ENCODE data around the gene HOXD4. TPM values are rescaled to one million over a fixed set of nuclear protein-coding genes. Genes with fewer than 3 reads are reported as not detected.
A peak's percentile ranks its signal among the peaks of the same experiment; 100 is the strongest.

HOXD4 gene
- total RNA-seq (2014; rRNA removed; shearing (Covaris generic)), result 1.7 TPM in 1 of 2 replicates, not detected in the other

- in situ Hi-C loops (cut with HindIII; ENCODE audit: low sequenced_read_pairs), result no loop called here
- no peak for DNase-seq (ENCODE audit: low spot score)
These were observed at the start of gene HOXD4 for GRCh38 chr2:176151442-176152287. Gene HOXD4 (plus strand): TSS chr2:176151550. CDS start chr2:176151634, 84 bp downstream.

GRCh38 chr2:176101842-176102241 lies 49.5 kb upstream of the HOXD4 start:
- in situ Hi-C loops (cut with HindIII; ENCODE audit: low sequenced_read_pairs), result no loop called here
- DNase-seq (ENCODE audit: low spot score), result no peak

- DNase-seq (ENCODE audit: low spot score), result no peak
- in situ Hi-C loops (cut with HindIII; ENCODE audit: low sequenced_read_pairs), result no loop called here
These were observed 49.0 kb upstream of the HOXD4 start for GRCh38 chr2:176102309-176102866.

- in situ Hi-C loops (cut with HindIII; ENCODE audit: low sequenced_read_pairs), result no loop called here
- DNase-seq (ENCODE audit: low spot score), result no peak
These were observed 48.2 kb upstream of the HOXD4 start for GRCh38 chr2:176103194-176103593.

- no peak for DNase-seq (ENCODE audit: low spot score)
- in situ Hi-C loops (cut with HindIII; ENCODE audit: low sequenced_read_pairs), result no loop called here
These were observed 47.5 kb upstream of the HOXD4 start for GRCh38 chr2:176103742-176104315.

GRCh38 chr2:176104316-176105077 lies 46.9 kb upstream of the HOXD4 start:
- no peak for DNase-seq (ENCODE audit: low spot score)
- in situ Hi-C loops (cut with HindIII; ENCODE audit: low sequenced_read_pairs), result no loop called here

- in situ Hi-C loops (cut with HindIII; ENCODE audit: low sequenced_read_pairs), result no loop called here
- no peak for DNase-seq (ENCODE audit: low spot score)
These were observed 46.1 kb upstream of the HOXD4 start for GRCh38 chr2:176105078-176105729.

GRCh38 chr2:176105730-176106580 lies 45.4 kb upstream of the HOXD4 start:
- no peak for DNase-seq (ENCODE audit: low spot score)
- in situ Hi-C loops (cut with HindIII; ENCODE audit: low sequenced_read_pairs), result no loop called here

- DNase-seq (ENCODE audit: low spot score), result no peak
These were observed 44.5 kb upstream of the HOXD4 start, which contains the start of gene HOXD11 for GRCh38 chr2:176106581-176107539. Gene HOXD11 (plus strand): TSS chr2:176107280. CDS start chr2:176107356, 76 bp downstream.

GRCh38 chr2:176107731-176108181 lies 43.6 kb upstream of the HOXD4 start:
- in situ Hi-C loops (cut with HindIII; ENCODE audit: low sequenced_read_pairs), result no loop called here
- no peak for DNase-seq (ENCODE audit: low spot score)

More at GRCh38 chr2:176106581-176107539, 44.5 kb upstream of the HOXD4 start, which contains the start of gene HOXD11:
- in situ Hi-C loops (cut with HindIII; ENCODE audit: low sequenced_read_pairs), result no loop called here

- DNase-seq (ENCODE audit: low spot score), result no peak
- in situ Hi-C loops (cut with HindIII; ENCODE audit: low sequenced_read_pairs), result no loop called here
These were observed 42.0 kb upstream of the HOXD4 start for GRCh38 chr2:176109192-176109901.

GRCh38 chr2:176109946-176110345 lies 41.4 kb upstream of the HOXD4 start:
- in situ Hi-C loops (cut with HindIII; ENCODE audit: low sequenced_read_pairs), result no loop called here
- DNase-seq (ENCODE audit: low spot score), result no peak

- in situ Hi-C loops (cut with HindIII; ENCODE audit: low sequenced_read_pairs), result no loop called here
- DNase-seq (ENCODE audit: low spot score), result no peak
These were observed 40.7 kb upstream of the HOXD4 start for GRCh38 chr2:176110415-176111308.

- in situ Hi-C loops (cut with HindIII; ENCODE audit: low sequenced_read_pairs), result no loop called here
- DNase-seq (ENCODE audit: low spot score), result peak; percentile 40
These were observed 40.1 kb upstream of the HOXD4 start for GRCh38 chr2:176111309-176111663.

GRCh38 chr2:176111846-176112374 lies 39.4 kb upstream of the HOXD4 start:
- in situ Hi-C loops (cut with HindIII; ENCODE audit: low sequenced_read_pairs), result no loop called here
- DNase-seq (ENCODE audit: low spot score), result no peak
